Epithelial cell of esophagus (primary cell): ENCODE data around the gene LEMD1.

Experiments
- DNase-seq: peaks from one replicate; pipeline ENCODE4 v3.0.0; 2010; ENCODE audit warnings: low read depth
- H3K4me3 ChIP-seq: 2 replicates; pipeline ENCODE4 v1.5.1; 2011; ENCODE audit warnings: mild to moderate bottlenecking, low read length, control low read depth
- CTCF ChIP-seq: IDR thresholded peaks from 2 replicates; pipeline ENCODE4 v1.5.1; 2011; ENCODE audit warnings: low read depth, mild to moderate bottlenecking, low read length, control low read depth, inconsistent platforms; ENCODE audit not compliant: insufficient read depth; ENCODE audit errors: missing control alignments

LEMD1 gene

GRCh38 chr1:205451202-205451601 is 29.3 kb upstream of the LEMD1 start:
- DNase-seq: peak; percentile 27
- no peak overlapping the region for H3K4me3 ChIP-seq
- no peak for TF ChIP-seq CTCF

GRCh38 chr1:205450448-205450847 is 28.6 kb upstream of the LEMD1 start:
- H3K4me3 ChIP-seq: no peak overlapping the region
- no peak for DNase-seq
- TF ChIP-seq CTCF: no peak

GRCh38 chr1:205449750-205450443 is 28.0 kb upstream of the LEMD1 start:
- no peak for TF ChIP-seq CTCF
- peak; percentile 93 for DNase-seq
- H3K4me3 ChIP-seq: peak overlapping the region; percentile 55

- peak; percentile 32 for DNase-seq
- peak overlapping the region; percentile 55 for H3K4me3 ChIP-seq
- no peak for TF ChIP-seq CTCF
These were observed 27.4 kb upstream of the LEMD1 start for GRCh38 chr1:205449254-205449749.

GRCh38 chr1:205448540-205449253 is 26.8 kb upstream of the LEMD1 start:
- DNase-seq: peak; percentile 48
- no peak for TF ChIP-seq CTCF
- peak overlapping the region; percentile 55 for H3K4me3 ChIP-seq

GRCh38 chr1:205447457-205448341 is 25.8 kb upstream of the LEMD1 start:
- no peak for DNase-seq
- TF ChIP-seq CTCF: no peak
- H3K4me3 ChIP-seq: no peak overlapping the region
